Loucy (cell line): ENCODE data around the gene KAT2B.

Experiments used
- EZH2phosphoT487 ChIP-seq: fragments of 200-600 bp; IDR thresholded peaks from 2 replicates; pipeline ENCODE4 v1.6.1; 2018; ENCODE audit warnings: antibody characterized with exemption, mild to moderate bottlenecking, moderate library complexity, borderline replicate concordance
- TF ChIP-seq, protein P1 (sequence below): fragments of 200-600 bp; sonication (generic); conservative IDR thresholded peaks from 2 replicates; pipeline ENCODE4 v1.5.1; 2014; ENCODE audit warnings: mild to moderate bottlenecking, antibody characterized with exemption, low read length

DNA sequence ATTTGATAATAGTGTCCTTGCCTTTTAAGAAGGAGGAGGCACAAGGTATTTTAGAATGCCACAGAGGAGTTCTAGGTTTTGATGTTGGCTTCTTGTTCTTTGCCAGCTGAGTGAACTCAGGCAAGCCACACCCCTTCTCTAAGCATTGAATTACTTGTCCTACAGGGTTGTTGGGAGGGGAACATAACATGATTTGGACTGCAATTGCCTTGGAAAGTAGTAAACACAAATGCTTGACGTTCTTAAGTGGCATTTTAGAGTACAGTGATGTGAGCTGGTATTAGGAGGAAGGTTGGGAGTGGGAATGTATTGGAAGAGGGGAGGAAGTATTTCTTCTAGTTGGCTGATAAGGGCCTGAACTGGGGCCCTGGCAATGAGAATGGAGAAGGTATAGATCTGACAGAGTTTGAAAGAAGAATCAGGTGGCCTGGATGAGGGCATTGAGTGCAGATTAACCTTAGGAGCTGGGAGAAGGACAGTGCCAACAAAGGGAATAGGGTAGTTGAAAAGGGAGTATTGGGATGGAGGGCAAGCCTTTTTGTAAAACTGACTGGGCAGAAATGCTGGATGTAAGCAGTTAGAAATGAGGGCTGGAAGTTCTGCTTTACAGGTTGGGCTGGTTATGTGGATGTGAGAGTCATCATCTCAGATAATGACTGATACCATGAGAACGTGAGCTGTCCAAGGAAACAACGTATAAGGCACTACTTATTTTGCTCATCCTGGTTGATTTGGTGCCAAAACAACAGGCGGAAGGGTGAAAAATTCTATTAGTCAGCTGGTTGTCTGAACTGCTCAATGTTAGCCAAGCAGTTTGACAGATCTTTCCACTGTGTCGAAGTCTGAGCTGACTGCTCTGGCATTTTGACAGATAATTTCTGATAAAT, 16.7 kb downstream of the KAT2B start:
- TF ChIP-seq, protein P1, sequence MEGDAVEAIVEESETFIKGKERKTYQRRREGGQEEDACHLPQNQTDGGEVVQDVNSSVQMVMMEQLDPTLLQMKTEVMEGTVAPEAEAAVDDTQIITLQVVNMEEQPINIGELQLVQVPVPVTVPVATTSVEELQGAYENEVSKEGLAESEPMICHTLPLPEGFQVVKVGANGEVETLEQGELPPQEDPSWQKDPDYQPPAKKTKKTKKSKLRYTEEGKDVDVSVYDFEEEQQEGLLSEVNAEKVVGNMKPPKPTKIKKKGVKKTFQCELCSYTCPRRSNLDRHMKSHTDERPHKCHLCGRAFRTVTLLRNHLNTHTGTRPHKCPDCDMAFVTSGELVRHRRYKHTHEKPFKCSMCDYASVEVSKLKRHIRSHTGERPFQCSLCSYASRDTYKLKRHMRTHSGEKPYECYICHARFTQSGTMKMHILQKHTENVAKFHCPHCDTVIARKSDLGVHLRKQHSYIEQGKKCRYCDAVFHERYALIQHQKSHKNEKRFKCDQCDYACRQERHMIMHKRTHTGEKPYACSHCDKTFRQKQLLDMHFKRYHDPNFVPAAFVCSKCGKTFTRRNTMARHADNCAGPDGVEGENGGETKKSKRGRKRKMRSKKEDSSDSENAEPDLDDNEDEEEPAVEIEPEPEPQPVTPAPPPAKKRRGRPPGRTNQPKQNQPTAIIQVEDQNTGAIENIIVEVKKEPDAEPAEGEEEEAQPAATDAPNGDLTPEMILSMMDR, result no peak
- no peak for TF ChIP-seq EZH2phosphoT487
